GM21447 (cell line): ENCODE data around the gene DRC7.
A peak's percentile ranks its signal among the peaks of the same experiment; 100 is the strongest.

ENCODE experiments used
- ATAC-seq: cut with Tn5 transposase; IDR thresholded peaks from one replicate; pipeline ENCODE4 v1.9.1; 2021; ENCODE audit not compliant: unreplicated experiment

DRC7 gene

DNA sequence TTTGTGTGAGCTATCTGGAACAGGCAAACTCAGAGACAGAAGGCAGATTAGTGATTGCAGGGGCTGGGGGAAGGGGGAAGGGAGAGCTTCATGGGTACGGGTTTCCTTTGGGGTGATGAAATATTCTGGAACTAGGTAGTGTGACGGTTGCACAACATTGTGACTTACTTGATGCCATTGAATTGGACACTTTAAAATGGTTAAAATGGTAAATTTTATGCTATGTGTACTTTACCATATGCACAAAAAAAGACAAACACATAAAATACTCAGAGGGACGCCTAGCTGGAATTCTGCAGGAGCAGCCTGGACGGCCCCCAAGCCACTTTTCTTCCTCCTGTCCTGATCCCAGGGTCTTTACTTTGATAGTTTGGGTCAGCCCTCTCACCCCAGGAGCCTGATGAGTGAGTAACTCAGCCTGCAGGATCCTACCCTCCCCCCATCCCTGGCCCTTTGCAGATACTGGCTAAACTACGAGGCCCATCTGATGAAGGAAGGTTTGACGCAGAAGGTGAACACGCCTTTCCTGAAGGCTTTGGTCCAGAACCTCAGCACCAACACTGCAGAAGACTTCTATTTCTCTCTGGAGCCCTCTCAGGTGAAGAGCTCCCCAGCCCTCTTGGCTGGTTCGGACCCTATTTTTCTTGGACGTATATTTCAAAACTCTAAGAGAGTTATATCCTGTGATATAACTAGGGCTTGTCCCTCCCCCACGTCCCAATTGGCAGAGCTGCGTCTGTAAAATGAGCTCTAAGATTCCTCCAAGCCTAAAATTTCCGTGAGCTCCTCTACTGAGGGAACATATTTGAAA, 18.7 kb upstream of the DRC7 start:
- no peak for ATAC-seq

- no peak for ATAC-seq
Observed at GRCh38 chr16:57676553-57677085, 18.0 kb upstream of the DRC7 start.

GRCh38 chr16:57677622-57678369, 16.8 kb upstream of the DRC7 start:
- ATAC-seq, result no peak

DNA sequence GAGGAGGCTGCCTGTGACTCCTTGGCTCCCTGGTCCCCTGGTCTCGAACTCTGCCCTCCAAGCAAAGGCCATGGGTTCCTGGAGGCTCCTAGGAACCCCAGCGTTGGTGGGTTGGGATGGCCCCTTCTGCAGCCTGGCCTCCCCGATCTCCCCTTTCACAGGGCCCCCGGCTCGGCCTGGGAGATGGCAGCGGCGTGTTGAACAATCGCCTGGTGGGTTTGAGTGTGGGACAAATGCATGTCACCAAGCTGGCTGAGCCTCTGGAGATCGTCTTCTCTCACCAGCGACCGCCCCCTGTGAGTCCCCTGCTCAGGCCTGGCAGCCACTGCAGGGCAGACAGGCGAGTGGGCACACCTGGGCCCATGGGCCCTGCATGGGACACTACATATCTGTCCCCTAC, 15.6 kb upstream of the DRC7 start:
- no peak for ATAC-seq

- ATAC-seq, result no peak
Observed at GRCh38 chr16:57679767-57680482, 14.7 kb upstream of the DRC7 start.

- no peak for ATAC-seq
Observed at GRCh38 chr16:57680842-57681375, 13.7 kb upstream of the DRC7 start.

- ATAC-seq, result no peak
Observed at GRCh38 chr16:57681950-57682728, 12.5 kb upstream of the DRC7 start.

DNA sequence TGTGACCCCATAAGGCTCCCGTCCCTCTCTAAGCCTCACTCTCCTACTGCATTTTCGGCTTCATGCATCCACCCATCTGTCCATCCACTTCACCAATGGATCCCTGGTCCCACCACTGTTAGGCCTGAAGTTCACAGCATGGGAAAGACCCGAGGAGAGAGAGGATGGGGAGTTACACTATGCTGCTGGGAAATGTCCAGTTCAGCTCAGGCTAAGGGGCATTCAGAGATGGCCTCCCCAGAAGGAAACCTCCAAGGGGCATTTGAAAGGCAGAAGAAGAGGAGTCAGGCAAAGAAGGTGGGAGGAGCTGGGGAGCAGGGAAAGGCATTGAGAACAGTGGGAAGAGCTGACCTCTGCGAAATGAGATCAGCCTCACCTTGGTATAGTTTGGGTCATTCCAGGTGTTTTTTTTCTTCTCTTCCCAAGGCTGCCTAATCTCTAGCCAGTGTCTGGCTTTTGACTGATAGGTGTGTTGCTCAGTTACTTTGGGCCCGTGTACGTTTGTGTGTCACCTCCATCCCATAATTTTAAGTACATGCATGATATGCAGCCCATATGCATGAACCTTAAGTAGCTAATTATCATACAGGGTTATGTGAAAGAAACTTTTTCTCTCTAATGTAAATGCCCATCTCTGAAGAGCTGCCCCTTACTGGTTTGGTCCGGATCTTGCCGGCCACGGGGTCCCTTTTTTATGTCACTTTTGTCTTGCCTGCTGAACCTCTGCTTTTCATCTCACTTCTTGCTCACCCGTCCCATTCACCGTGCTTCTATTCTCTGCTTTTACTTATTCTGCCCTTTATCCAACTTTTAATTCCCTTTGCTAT, 11.6 kb upstream of the DRC7 start:
- no peak for ATAC-seq

GRCh38 chr16:57683636-57684545, 10.7 kb upstream of the DRC7 start:
- ATAC-seq, result no peak

DNA sequence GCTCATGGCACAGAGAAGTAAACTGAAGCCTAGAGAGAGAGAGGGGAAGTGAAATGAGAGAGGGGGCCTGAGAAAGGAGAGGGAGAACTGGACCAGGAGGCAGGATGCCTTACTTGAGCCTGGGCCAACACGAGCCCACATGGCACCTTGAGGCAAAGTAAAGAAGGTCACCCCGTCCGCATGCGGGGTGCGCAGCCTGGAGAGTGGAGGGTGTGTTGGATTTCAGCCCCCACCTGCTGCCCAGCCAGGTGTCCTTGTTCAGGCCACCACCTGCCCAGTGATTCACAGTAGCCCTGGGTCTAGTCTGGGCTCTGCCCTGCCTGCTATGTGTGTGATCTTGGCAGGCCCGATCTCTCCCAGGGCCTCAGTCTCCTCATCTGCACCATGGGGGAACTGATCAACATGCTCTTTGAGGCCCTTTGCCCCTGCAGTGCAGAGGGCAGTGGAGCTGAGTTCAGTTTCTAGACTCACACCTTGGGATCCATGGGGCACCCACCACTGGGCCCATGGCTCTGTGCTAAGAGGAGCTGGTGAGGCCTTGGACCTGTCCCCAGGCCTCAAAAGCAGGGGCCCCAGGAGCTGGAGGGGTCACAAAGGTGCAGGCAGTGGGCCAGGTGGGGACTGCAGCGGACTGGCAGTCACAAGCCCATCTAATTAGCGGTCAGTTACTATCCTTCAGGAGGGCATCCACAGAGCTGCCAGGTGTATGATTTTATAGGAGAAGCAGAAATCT, 9.8 kb upstream of the DRC7 start:
- no peak for ATAC-seq

GRCh38 chr16:57685633-57686032, 9.0 kb upstream of the DRC7 start:
- no peak for ATAC-seq

GRCh38 chr16:57686577-57686976, 8.0 kb upstream of the DRC7 start:
- no peak for ATAC-seq

DNA sequence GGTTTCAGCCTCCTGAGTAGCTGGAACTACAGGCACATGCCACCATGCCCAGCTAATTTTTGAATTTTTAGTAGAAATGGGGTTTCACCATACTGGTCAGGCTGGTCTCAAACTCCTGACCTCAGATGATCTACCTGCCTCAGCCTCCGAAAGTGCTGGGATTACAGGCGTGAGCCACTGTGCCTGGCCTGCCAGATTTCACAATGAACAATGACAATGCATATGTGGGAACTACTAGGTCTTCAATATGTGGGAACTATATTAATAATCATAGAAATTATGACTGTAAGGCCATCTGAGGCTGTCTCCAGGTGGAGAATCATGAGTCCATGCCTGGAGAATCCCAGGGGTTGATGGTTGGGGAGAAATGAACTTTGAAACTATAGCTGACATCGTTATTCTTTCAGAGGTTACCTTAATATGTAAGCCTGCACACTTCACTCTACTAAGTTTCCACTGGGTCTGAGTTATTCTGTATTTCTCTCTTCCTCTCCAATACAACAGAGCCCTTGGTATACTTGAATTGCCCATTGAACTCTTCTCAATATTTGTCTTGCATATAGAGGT, 7.2 kb upstream of the DRC7 start:
- ATAC-seq, result no peak

GRCh38 chr16:57688487-57688986, 6.1 kb upstream of the DRC7 start:
- no peak for ATAC-seq

- ATAC-seq, result no peak
Observed at GRCh38 chr16:57688987-57689761, 5.4 kb upstream of the DRC7 start.

- peak; percentile 78 for ATAC-seq
Observed at GRCh38 chr16:57689762-57690558, 4.6 kb upstream of the DRC7 start.
